ENCODE results near the gene RNF157.
"Not testable (repeated sequence)": the region's sequence is repeated elsewhere in the genome, so short reads cannot be mapped to it uniquely, and the experiment has no call there.

The RNF157 gene

DNA sequence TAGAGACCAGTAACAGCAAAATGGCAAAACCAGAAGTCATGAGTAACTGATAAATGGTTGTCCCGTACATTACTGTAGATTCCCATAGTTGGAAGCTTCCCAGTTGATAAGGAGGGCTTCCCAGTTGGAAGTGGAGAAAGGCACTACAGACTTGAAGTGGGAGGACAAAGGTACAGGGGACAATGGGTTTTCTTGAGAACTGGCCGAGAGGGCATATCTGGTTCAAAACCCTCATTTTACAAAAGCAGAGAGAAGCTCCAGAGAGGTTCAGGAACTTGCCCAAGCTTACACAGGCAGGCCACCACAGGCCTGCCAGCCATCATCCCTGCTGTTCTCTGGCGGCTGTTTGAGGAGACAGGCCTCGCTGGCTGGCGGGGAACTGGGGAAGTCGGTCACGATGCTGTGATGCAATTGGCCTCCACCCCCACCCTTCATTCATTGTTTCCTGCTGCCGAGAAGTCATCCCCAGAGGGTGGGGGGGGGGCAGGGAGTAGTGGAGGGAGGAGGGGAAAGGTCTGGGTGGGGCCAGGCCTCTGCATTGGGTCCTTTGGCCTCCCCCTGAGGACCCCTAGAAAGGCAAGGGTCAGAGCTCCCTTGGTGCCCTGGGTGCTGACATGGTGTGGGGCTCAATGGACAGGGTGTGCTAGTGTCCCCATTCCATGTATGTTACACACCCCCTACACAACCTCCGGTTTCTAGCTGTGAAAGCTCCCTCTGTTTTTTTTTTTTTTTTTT lies 27.9 kb upstream of the RNF157 start:
- H3K79me2 ChIP-seq (ENCODE audit: control insufficient read depth, insufficient read depth, low read length, unreplicated experiment), result peaks cover 43% of the 10 kb centered on the region
- peak overlapping the region; percentile 63 for H3K4me3 ChIP-seq (ENCODE audit: low read depth, low read length)
- H3K4me1 ChIP-seq (ENCODE audit: control insufficient read depth, insufficient read depth, low read length, unreplicated experiment), result peaks cover 30% of the 10 kb centered on the region
- H2AFZ ChIP-seq (ENCODE audit: low read length, unreplicated experiment), result no peak overlapping the region
- peak overlapping the region; percentile 76 for H3K27ac ChIP-seq (ENCODE audit: low read depth, low read length)
- H3K36me3 ChIP-seq (ENCODE audit: insufficient read depth, low read length), result no peaks in the 10 kb centered on the region
- H3K27me3 ChIP-seq (ENCODE audit: insufficient read depth, low read length), result no peaks in the 10 kb centered on the region

DNA sequence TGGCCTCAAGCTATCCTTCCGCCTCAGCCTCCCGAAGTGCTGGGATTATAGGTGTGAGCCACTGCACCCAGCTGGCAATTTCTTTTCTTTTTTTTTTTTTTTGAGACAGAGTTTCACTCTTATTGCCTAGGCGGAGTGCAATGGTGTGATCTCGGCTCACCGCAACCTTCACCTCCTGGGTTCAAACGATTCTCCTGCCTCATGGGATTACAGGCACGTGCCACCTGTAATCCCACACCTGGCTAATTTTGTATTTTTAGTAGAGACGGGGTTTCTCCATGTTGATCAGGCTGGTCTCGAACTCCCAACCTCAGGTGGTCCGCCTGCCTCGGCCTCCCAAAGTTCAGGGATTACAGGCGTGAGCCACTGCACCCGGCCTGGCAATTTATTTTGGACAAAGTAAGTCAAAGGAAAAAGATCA lies 27.3 kb upstream of the RNF157 start:
- Histone ChIP-seq H3K79me2 (ENCODE audit: control insufficient read depth, insufficient read depth, low read length, unreplicated experiment) (peaks cover 43% of the 10 kb centered on the region), H3K27ac (ENCODE audit: low read depth, low read length) (peak overlapping the region; percentile 76), H3K4me1 (ENCODE audit: control insufficient read depth, insufficient read depth, low read length, unreplicated experiment) (peaks cover 30% of the 10 kb centered on the region), H3K4me3 (ENCODE audit: low read depth, low read length) (peak overlapping the region; percentile 63)
- H3K36me3 ChIP-seq (ENCODE audit: insufficient read depth, low read length); H3K27me3 ChIP-seq (ENCODE audit: insufficient read depth, low read length); H2AFZ ChIP-seq (ENCODE audit: low read length, unreplicated experiment): not testable (repeated sequence)

DNA sequence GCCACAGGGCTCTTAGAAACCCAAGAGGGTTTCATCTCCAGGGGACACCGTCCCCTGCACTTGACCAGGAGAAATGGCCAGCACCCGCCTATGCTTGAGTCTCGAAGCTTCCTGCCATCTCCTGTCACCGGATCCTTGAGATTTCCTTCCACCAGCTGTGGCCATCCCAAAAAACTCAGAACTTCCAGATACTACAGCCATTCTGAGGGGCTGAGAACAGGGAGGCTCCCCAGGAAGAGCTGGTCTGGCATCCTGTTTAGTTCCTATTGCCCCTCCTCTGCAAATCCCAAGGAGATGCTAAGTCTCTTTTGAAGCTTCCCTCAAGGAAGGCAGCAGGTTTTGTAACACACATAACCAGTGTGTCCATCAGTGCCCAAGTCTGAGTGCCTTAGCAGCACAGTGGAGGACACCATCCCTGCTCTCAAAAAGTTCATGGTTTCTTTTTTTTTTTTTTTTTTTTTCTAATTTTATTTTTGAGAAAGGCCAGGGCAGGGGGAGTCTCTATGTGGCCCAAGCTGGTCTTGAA lies 26.8 kb upstream of the RNF157 start:
- Histone ChIP-seq H3K79me2 (ENCODE audit: control insufficient read depth, insufficient read depth, low read length, unreplicated experiment) (peaks cover 43% of the 10 kb centered on the region), H3K27ac (ENCODE audit: low read depth, low read length) (peak overlapping the region; percentile 79), H3K4me3 (ENCODE audit: low read depth, low read length) (peak overlapping the region; percentile 84), H3K27me3 (ENCODE audit: insufficient read depth, low read length) (no peaks in the 10 kb centered on the region), H3K36me3 (ENCODE audit: insufficient read depth, low read length) (no peaks in the 10 kb centered on the region), H2AFZ (ENCODE audit: low read length, unreplicated experiment) (no peak overlapping the region), H3K4me1 (ENCODE audit: control insufficient read depth, insufficient read depth, low read length, unreplicated experiment) (peaks cover 30% of the 10 kb centered on the region)

DNA sequence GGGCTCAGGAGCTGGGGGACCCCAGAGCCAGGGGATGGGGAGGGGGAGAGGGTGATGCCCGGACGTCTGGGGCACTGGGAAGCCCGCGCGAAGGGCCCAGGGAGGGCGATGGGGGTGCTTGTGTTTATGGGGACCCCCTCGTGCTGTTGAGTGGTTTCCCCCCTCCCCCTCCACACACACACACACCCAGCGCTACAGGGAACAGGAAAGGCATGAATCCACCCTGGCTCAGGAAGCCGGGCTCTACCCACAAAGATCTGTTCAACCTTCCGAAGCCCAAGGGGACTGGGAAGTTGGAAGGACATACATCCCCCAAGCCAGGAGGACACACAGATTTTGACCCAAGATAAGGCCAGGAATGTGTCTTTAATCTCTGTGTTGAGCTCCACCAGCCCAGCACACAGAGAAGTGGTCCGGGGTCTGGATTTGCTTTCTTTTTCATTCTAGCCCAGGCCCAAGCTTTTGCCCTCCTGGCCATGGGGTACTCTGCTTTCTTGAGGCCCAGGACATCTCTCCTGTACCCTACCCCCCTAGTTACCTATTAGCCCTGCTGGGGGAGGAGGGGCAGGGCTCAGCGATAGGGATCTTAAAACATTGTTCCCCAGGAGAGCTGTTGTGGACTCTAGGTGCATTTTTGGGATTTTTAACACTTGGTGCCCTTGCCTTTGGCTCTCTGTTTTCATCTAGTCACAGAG lies 26.1 kb upstream of the RNF157 start:
- Histone ChIP-seq H3K4me1 (ENCODE audit: control insufficient read depth, insufficient read depth, low read length, unreplicated experiment) (peaks cover 30% of the 10 kb centered on the region), H2AFZ (ENCODE audit: low read length, unreplicated experiment) (peak overlapping the region; percentile 1), H3K4me3 (ENCODE audit: low read depth, low read length) (peak overlapping the region; percentile 84), H3K27ac (ENCODE audit: low read depth, low read length) (peak overlapping the region; percentile 79), H3K27me3 (ENCODE audit: insufficient read depth, low read length) (no peaks in the 10 kb centered on the region), H3K79me2 (ENCODE audit: control insufficient read depth, insufficient read depth, low read length, unreplicated experiment) (peaks cover 43% of the 10 kb centered on the region), H3K36me3 (ENCODE audit: insufficient read depth, low read length) (no peaks in the 10 kb centered on the region)

DNA sequence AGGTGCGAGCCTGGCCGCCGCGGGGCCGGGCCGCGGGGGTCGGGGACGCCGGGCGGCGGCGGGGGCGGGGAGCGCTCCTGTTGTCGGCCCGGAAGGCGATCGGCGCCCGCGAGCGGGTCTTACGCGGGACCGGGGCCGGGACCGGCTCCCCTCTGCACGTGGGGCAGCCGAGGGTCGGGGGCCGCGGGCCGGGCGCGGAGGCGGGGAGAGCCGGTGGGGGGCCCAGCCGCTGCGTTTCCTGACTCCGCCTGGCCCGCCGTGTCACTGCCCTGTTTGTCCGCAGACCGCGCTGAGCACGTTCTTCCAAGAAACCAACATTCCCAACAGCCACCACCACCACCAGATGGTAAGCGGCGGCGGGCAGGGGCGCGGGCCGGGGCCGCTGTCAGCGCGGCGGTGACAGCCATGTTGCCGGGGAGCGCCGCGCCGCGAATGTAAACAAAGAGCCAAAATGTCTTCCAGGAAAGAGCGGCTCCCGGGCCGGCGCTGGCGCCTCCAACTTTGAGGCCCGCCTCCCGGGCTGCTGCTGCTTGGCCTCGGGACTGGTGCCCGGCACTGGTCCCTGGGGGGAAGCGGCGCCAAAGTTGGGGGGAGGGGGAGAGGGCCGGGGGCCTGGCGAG lies 25.4 kb upstream of the RNF157 start:
- H3K36me3 ChIP-seq (ENCODE audit: insufficient read depth, low read length), result no peaks in the 10 kb centered on the region
- peaks cover 30% of the 10 kb centered on the region for H3K4me1 ChIP-seq (ENCODE audit: control insufficient read depth, insufficient read depth, low read length, unreplicated experiment)
- H3K27ac ChIP-seq (ENCODE audit: low read depth, low read length), result peak overlapping the region; percentile 79
- peak overlapping the region; percentile 1 for H2AFZ ChIP-seq (ENCODE audit: low read length, unreplicated experiment)
- no peaks in the 10 kb centered on the region for H3K27me3 ChIP-seq (ENCODE audit: insufficient read depth, low read length)
- H3K79me2 ChIP-seq (ENCODE audit: control insufficient read depth, insufficient read depth, low read length, unreplicated experiment), result peaks cover 43% of the 10 kb centered on the region
- peak overlapping the region; percentile 84 for H3K4me3 ChIP-seq (ENCODE audit: low read depth, low read length)

DNA sequence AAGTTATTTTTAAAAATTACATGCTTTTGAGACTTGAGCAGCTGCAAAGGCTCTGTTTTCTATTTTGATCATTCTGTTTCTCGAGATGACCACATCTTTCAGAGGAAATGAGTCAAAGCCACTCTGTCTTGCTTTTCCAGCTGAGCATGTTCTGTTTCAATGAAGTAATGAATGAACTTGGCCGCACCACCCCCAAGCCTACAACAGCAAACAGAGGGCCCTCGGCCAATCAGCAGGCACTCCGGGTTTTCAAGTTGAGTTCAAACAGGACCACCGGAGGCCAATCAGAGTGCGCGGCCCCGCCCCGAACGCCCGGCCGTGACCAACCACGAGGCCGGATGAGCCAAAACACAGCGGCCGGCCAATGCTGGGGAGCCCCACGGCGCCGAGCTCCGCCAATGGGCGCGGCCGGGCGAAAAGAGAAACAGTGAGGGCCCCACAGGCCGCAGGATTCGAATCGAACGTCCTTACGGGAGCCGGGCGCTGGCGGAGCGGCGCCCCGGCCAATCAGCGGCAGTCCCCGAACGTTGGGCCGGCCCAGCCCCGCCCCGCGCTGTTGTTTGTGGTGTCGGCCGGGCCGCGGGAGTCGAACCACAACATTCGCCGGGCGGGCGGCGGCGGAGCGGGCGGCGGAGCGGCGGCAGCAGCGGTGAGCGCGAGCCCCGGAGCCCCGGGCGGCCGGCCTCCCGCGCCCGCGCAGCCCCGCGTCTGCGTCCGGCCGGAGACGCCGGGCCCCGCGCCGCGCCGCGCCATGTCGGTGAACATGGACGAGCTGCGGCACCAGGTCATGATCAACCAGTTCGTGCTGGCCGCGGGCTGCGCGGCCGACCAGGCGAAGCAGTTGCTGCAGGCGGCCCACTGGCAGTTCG lies 24.7 kb upstream of the RNF157 start, which contains the start of gene UBALD2:
Gene UBALD2 (plus strand): TSS at position 594 of the 869 bp plus-strand sequence. CDS start 158 bp downstream, at position 752.
- Histone ChIP-seq H3K36me3 (ENCODE audit: insufficient read depth, low read length) (no peaks in the 10 kb centered on the region), H3K4me3 (ENCODE audit: low read depth, low read length) (peak within 1 kb of the TSS; percentile 84), H3K27me3 (ENCODE audit: insufficient read depth, low read length) (no peaks in the 10 kb centered on the region), H3K27ac (ENCODE audit: low read depth, low read length) (peak within 1 kb of the TSS; percentile 80), H3K4me1 (ENCODE audit: control insufficient read depth, insufficient read depth, low read length, unreplicated experiment) (peaks cover 30% of the 10 kb centered on the region), H2AFZ (ENCODE audit: low read length, unreplicated experiment) (peak within 1 kb of the TSS; percentile 77), H3K79me2 (ENCODE audit: control insufficient read depth, insufficient read depth, low read length, unreplicated experiment) (peaks cover 43% of the 10 kb centered on the region)

DNA sequence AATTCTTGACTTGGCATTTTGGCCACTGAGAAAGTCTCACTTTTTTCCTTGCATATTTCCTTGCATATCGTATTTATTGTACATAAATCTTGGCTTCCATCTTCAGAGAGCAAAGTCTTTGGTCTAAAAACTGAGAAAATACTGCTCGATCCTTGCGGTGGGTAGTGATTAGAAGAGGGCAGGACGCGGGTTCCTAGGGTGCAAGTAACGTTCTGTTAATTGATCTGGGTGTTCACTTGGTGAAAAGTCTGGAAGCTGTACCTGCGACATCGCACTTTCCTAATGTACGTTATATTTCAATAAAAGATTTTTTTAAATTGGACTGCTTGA lies 24.1 kb upstream of the RNF157 start:
- Histone ChIP-seq H3K4me1 (ENCODE audit: control insufficient read depth, insufficient read depth, low read length, unreplicated experiment) (peaks cover 31% of the 10 kb centered on the region), H3K36me3 (ENCODE audit: insufficient read depth, low read length) (no peaks in the 10 kb centered on the region), H3K4me3 (ENCODE audit: low read depth, low read length) (peak overlapping the region; percentile 66), H3K79me2 (ENCODE audit: control insufficient read depth, insufficient read depth, low read length, unreplicated experiment) (peaks cover 39% of the 10 kb centered on the region), H2AFZ (ENCODE audit: low read length, unreplicated experiment) (peak overlapping the region; percentile 77), H3K27me3 (ENCODE audit: insufficient read depth, low read length) (no peaks in the 10 kb centered on the region), H3K27ac (ENCODE audit: low read depth, low read length) (peak overlapping the region; percentile 80)

DNA sequence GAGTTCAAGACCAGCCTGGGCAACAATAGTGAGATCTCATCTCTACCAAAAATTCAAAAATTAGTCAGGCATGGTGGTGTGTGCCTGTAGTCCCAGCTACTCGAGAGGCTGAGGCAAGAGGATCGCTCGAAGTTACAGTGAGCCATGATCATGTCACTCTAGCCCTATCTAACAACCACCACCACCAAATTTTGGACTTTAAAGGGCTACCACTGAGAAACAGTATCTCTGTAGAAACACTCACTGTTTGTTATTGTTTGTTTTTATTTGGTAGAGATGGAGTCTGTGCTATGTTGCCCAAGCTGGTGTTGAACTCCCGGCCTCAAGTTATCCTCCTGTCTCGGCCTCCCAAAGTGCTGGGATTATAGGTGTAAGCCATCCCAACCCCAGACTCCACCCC lies 23.6 kb upstream of the RNF157 start:
- Histone ChIP-seq H3K27ac (ENCODE audit: low read depth, low read length) (peak overlapping the region; percentile 80), H3K79me2 (ENCODE audit: control insufficient read depth, insufficient read depth, low read length, unreplicated experiment) (peaks cover 34% of the 10 kb centered on the region), H3K36me3 (ENCODE audit: insufficient read depth, low read length) (no peaks in the 10 kb centered on the region), H3K27me3 (ENCODE audit: insufficient read depth, low read length) (no peaks in the 10 kb centered on the region), H2AFZ (ENCODE audit: low read length, unreplicated experiment) (peak overlapping the region; percentile 77), H3K4me1 (ENCODE audit: control insufficient read depth, insufficient read depth, low read length, unreplicated experiment) (peaks cover 30% of the 10 kb centered on the region), H3K4me3 (ENCODE audit: low read depth, low read length) (no peak overlapping the region)

DNA sequence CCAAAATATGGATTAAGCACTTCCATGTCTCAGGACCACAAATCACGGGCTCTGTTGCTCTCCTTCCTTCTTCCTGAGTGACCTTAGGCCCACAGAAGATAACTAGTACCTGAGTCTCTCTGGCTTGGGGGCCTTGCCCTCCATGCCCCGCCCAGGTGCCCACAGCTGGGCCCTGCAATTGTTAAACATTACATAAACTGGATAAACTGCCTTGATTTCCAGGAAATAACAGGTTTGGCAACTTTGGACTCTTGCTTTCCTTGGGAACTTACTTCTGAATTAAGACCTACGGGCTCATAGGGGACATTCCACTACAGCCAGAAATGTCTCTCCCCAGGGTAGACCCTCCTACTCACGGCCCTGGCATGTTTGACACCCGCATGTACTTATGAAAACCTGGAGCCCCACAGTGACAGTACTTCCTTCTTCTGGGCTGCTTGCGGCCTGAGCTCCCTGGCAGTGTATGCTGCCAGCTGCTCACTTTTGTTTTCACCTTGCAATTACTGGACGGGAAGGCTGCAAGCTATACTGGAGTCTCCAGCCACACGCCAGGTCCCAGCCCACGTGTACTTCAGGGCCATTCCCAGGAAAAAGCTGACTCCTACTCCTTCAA lies 22.5 kb upstream of the RNF157 start:
- Histone ChIP-seq H3K27ac (ENCODE audit: low read depth, low read length) (no peak overlapping the region), H3K27me3 (ENCODE audit: insufficient read depth, low read length) (no peaks in the 10 kb centered on the region), H3K4me3 (ENCODE audit: low read depth, low read length) (no peak overlapping the region), H3K4me1 (ENCODE audit: control insufficient read depth, insufficient read depth, low read length, unreplicated experiment) (peaks cover 20% of the 10 kb centered on the region), H3K36me3 (ENCODE audit: insufficient read depth, low read length) (no peaks in the 10 kb centered on the region), H2AFZ (ENCODE audit: low read length, unreplicated experiment) (no peak overlapping the region), H3K79me2 (ENCODE audit: control insufficient read depth, insufficient read depth, low read length, unreplicated experiment) (peaks cover 26% of the 10 kb centered on the region)
